ENCODE measurements around the gene ITPR3.

Gene ITPR3

DNA sequence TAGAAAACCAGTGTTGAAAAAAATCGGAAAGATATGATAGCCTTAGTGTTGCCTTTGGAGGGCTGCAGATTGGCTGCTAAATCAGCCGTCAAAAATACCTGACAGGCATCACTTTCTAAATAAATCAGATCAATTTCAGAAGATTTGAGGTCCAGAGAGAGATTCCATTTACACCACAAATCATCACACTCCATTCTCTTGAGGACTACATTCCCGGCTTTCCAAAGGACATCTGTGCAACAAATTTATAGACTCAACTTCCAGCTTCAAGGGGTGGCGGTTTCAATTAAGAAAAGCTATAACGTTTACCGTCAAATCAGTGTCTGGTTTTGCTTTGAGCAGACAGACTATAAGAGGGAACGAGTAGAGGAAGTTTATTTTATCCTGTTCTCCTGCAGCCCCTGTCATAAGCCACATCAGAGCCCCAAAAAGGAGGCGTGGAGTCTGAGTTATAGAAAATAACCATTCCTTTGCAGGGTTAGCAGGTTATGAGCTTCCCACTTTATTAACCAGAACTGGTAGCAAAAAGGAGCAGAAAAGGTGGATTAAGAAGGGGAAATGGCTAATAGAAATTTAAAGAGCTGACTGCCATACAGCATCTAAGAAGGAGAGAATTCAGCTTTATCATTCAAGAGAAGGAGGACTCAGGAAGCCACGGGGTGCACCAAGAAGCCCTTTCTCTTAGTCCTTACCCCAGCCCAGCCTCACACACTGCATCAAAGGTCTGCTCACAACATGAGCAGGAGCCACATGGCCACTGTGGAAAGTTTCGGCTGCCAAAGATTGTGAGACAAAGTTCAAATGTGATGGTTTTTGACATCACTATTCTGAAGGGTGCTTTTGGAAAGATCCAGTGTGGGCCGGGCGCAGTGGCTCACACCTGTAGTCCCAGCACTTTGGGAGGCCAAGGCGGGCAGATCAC is 103.2 kb downstream of the ITPR3 start:
- DNase-seq = no peak

DNA sequence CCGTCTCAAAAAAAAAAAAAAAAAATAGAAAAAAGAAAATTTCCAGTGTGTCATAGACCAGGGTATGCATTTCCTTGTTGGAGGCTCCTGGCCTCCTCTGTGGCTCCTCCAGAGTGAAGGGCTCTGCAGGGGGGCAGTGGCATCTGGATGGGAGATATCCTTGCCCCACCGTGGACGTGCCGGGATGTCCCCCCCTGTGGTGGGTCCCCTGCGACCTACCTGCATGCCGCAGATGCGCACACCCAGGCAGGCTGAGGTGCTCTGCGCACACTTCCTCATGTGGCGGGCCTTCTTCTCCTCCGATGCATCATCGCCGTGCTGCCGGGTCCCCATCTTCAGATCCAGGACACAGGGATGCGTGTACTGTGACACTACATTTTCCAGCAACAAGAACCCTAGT is 104.1 kb downstream of the ITPR3 start:
- DNase-seq = no peak

DNA sequence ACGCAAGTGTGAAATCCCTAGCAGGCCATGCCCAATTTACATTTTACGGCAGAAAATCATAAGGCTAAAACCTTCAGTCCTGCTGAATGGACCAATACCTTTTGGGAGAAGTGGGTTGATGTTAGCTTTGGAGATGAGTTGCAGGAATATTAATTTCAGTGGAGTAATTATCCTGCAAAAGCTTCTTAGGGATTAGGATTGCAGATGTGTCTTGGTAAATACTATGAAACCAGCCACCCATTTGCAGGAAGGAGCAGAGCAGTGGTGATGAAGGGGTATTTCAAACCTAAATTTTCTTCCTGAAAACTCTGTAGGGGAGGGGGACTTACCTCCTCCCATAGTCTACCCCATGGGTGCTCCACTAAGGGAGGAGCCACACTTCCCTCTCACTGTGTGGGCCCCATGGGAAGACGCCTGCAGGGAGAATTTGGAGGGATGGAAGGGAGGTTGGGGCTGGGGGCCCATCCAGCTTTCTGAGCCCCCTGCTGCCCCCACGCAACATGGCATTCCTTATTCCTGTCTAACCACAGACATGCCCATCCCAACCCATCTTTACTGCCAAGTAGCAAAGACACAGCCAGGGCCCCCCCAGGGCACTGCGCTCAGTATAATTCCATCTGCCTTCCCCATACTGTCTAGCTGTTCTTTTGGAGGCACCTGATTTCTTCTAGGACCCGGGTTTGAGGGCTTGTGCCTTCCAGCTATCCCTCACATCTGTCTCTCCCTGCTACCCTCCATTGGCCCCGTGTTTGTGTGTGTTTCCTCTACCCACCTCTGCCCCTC is 105.0 kb downstream of the ITPR3 start:
- no peak for DNase-seq

DNA sequence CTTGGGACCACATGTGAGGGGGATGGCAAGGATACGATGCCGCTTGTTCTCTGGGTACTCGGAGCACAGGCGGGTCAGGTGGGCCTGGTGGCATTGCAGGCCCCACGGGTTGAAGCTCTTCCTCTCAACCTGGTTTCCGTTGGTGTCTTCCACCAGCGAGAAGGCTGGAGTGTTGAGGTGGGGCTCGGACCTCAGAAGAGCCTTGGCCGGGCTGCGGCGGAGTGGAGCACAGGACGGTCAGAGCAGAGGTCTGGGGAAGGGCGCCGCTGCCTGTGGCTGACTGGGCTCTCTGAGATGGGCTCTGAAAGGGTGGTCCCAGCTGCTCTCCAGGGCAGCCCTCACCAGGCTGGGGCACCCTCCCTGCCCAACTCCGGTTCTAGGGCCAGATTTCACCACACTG is 105.6 kb downstream of the ITPR3 start:
- no peak for DNase-seq

DNA sequence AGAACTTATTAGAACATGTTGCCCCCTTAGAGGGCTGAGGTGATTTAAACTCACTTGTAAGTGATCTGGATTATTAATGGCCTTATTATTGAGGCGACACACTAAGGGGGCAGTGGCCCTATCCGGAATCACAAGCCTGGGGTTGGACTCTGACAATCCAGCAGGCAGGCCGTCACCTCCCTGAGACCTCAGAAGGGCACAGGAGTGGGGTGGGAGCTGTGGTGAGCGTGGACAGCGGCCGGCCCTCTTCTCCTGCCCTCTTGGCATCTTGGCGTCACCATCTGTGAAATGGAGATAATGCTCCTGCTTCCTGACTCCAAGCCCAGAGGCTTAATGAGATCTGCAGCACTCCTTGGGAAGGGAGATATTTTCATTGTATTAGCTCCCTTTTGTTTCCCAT is 106.0 kb downstream of the ITPR3 start:
- no peak for DNase-seq

DNA sequence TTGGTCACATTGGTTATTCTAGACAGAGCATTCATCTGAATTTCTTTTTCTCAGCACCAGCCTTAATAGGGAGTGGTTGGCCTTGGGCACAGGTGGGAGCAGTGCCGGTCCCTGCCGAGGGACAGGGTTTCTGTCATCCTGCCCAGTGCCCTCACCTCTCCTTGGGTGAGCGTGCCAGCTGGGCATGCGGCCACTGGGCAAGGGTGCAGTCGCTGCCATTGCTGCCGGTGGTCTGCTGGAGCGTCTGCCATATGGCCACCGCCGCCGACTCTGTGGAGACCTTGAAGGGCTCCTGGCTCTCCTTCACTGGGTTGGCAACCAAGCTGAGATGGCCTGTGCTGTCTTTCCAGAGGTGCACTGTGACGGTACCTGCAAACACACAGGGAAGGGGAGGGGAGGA is 106.8 kb downstream of the ITPR3 start:
- DNase-seq = no peak

DNA sequence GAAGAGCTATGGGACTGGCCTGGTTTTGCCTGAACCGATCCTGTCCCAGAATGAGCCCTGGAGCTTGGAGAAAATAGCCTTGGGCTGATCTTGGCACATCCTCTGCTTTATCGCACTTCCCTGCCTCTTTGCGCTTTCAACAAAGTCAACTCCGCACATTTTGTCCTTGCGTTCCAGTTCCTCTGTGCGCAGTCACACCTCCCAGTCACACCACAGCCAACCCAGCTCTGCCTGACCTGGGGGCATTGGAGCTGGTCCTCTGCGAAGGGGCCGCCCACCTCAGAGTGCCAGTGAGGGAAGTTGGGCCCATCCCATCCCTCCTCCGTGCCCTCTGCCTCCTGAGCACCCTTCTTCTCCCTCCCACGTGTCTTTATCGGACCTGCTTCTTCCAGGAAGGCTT is 107.3 kb downstream of the ITPR3 start:
- DNase-seq = no peak

DNA sequence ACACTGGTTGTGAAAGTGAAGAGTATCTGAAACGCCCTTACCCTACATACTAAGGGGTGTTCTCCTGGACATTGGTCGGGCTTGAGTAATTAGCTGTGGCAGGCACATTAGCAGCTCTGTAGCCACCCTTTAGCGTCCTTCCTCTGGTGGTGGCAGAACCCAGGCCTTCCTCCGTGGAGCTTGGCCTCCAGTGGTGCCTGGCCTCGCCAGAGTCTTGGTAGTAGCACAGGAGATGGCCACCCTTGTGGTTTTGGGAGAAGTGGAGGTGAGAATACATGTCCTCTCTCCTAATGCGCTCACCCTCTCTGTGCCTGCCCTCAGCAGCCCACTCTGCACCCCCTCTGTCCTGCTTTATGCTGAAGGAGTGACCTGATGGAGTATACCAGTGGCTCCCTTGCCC is 107.9 kb downstream of the ITPR3 start:
- DNase-seq = no peak

DNA sequence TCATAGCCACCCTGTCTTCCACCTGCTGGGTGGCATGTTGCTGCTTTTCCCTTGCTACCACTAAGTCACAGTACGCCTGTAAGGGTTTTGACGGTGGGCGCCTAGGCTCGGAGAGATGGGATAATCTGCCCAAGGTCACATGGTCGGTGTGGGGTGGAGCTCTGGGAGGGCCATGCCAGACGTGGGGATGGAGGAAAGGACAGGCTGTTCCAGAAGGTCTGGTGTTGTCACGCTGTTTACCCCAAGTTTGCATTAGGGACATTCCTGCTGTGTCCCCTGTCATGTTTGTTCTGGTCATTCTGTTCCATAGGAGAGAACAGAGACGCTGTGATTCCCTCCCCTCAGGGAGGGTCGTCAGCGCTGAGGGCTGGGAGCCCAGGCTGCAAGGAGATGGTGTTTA is 109.5 kb downstream of the ITPR3 start:
- no peak for DNase-seq

DNA sequence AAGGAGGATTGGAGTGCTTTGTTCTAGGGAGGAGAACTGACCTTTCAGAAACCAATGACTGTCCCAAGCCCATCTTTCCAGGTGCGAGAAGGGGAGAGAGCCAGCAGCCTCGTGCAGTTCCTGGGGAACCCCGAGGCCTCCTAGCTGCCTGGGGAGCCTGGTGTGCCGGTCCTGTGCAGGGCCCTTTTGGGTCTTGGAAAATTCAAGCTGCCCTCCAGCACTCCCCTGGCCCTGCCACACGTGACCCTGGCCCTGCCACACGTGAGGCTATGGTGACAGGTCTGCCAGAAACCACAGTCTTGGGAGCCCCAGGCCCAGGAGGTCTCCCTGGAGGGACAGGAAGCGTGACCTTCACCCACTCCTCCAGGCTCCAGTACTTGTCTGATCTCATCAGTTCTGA is 109.9 kb downstream of the ITPR3 start:
- no peak for DNase-seq

DNA sequence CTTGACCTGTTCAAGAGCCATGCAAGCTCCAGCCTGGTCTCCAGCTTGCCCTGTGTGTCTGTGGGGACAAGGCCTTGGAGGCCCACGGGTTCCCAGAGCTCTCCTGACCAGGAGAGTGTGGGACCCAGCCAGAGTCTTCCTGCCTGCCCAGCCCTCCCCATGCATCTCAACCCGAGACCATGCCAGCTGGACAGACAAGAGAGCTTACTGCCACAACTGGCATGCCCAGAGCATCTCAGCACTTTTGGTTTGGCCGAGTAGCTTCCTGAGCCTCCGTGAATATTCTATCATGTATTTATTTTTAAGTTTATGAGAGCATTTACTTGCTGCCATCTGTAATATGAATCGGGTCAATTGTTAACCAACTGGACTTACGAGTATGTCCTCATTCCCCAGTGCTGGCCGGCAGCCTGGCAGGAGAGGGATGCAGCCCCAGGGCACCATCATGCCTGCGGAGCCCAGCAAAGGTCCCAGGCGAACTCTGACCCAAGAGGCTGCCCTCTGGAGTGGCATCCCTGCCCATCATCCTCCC is 110.7 kb downstream of the ITPR3 start:
- no peak for DNase-seq

DNA sequence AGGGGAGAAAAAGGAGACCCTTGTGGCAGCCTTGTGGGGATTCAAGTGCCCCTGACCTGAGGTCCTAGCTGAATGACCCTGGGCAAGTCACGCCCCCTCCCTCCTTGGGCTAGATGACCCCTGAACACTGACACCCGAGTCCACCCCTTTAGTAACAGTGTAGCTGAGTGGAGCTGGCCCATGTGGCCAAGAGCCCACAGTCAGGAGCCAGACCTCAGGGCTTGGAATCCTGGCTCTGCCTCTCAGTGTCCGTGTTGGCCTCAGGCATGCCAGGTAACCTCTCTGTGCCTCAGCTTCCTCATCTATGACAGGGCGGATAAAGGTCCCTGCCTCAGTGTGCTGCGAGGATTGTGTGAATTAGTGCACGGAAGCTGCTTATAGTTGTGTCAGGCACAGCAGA is 111.3 kb downstream of the ITPR3 start:
- DNase-seq = no peak

DNA sequence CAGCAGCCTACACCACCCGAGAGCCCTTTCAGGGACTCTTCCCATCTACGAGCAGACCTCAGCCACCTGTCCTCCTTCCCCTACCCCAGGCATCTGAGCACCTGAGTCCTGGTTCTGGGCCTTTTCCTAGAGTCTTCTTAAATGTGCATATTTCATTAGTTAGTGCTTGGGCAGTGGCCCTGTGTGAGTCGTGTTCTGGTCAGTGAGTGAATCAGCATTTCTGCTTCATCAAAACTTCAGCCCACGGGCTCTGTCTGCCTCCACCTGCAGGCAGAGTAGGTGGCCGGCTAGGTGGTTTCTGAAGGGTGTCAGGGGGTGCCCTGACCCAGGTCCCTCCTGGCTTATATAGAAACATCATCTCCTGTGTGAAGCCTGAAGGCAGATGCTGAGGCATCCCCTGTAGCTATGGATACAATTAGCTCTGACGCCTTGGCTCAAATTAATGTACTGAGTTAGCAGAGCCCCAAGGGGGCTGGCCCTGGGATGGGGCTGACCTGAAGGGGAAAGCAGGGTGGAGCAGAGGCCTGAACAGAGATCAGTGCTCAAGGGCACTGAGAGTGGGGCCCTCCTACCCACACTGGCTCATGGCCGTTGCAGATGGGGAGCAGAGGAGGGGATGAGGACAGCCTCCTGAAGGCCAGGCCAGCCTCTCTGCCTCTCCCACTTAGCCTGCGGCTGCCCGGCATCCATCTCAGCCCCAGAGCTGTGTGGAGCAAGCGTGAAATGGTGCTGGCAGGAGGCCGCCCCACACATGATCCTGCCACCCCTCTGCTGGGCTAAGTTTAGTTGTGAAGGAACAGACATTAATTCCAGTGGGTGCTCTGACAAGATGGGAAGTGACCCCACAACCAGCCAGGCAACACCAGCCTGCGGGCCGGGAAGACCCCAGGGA is 111.9 kb downstream of the ITPR3 start:
- no peak for DNase-seq

DNA sequence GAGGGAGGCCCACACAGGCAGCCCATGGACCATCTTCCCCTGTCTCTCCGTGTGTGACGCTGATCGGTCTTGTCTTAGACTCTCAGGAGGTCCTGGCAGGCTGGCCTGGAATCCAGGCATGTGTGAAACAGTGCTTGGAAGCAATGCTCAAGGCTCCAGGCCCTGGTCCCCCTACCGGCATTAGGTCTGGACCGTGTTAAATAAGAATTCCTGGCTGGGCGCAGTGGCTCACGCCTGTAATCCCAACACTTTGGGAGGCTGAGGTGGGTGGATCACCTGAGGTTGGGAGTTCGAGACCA is 112.5 kb downstream of the ITPR3 start:
- no peak for DNase-seq

DNA sequence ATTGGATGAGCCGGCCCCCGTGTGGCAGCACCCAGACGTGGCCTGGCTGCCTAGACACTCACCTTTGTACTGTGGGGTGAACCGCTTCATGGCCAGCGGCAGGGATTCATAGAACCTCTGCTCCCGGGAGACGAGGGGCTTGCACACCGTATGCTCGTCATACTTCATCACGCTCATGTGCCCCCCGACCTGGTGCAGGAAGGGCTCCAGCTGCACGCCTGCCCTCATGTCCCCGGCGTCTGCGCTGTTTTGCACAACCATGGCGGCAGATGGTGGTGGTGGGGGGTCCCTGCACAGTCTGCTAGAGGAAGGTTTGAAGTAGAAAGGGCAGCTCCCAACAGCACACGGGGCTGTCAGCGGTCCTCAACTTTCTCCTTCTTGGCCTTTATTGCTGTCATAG is 114.1 kb downstream of the ITPR3 start:
- no peak for DNase-seq

DNA sequence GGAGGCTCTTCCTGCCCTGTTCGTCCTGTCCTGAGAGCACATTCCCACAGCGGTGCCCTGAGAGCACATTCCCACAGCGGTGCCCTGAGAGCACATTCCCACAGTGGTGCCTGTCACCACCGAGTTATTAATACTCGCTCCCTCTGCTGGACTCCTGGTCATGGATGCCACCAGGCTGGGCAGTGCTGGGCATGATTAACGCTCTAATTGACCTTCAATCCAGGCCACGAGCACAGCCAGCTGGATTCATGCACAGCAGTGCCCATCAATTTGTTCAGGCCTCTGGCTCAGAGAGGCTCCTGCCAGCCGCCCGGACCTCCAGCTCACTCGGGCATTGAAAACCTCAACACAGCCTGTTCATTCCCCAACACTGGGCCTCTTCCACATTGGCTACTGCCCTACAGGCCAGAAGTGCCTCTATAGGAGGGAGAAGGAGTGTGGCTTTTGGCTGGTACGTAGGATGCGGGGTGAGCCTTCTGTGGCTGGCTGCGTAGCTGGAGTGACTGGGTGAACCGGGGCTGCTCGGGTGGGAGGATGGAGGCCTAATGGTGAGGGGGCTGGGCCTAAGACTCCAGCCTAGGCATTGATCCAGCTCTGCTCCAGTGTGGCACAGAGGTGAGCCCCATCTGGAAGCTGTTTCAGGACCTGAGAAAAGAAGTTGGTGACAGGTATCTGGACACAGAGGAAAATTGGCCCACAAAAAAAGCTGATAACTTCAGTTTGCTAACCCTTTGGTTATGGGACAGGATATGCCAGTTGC is 116.3 kb downstream of the ITPR3 start:
- no peak for DNase-seq

DNA sequence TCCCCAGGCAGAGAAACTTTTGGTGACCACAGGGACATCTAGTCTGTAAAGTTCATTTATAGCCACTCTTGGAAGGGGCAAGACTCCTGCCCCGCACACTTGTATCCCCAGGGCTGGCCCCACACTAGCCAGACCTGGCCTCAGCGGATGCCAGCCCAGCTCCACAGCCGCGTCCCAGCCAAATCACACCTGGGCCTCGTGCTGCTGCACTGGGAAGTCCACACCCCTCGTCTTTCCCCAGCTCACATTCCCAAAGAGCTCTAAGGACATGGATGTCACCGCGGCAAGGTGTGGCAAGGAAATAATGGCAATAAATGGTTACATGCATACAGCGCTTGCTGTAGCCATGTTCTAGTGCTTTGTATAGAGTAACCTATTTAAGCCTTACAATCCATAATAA is 117.0 kb downstream of the ITPR3 start:
- no peak for DNase-seq

DNA sequence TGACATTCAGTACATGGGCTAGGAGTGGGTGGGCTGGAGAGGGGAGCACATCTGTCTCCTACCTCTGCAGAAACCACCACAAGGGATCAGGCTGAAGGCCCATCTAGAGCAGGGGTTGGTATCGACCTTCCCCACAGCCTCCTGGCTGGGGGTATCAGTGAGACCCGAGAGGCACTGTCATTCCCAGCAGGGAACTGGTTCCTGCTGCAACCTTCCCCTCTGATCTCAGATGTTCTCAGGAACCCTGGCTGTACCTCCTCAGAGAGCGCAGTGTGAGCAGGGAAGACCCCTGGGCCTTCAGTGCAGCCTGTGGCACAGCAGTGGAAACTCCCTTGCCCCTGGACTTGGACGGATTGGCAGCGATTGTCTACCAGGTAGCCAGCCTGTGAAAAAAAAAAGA is 117.8 kb downstream of the ITPR3 start:
- no peak for DNase-seq

DNA sequence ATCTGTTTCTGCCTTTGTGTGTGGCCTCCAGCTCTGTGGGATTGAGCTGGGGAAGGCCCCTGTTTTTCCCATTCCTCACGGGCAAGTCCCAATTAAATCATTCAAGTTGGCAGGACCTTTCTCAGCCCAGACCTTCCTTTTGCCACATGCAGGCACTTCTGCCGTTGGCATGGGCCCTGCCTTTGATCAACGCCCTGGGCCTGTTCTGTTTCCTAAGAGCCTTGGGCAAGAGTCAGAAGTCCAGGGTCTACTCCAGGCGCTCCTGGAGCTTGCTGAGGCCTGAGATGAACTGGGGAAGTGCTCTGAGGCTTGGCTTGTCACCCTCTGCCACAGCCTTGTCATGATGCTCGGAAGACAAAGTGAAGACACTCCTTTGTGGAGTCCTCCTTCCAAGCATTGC is 118.4 kb downstream of the ITPR3 start:
- no peak for DNase-seq

DNA sequence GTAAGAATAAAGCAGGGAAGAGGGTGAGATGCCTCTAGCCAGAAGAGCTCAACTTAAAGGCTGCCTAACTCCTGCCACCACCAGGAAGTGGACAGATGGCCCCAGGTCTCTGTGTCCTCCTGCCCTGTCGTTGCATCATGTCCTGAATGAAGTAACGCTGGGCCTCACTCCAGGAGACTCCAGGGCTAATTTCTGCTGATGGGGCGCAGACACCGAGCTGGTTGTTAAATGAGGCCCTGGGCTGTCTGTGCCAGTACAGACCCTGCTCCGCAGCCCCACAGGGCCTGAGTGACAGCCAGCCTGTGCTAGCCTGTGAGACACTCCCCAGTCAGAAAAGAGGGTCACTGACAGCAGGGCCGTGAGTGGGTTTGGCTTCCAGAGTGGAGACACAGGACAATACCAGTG is 119.1 kb downstream of the ITPR3 start:
- no peak for DNase-seq

DNA sequence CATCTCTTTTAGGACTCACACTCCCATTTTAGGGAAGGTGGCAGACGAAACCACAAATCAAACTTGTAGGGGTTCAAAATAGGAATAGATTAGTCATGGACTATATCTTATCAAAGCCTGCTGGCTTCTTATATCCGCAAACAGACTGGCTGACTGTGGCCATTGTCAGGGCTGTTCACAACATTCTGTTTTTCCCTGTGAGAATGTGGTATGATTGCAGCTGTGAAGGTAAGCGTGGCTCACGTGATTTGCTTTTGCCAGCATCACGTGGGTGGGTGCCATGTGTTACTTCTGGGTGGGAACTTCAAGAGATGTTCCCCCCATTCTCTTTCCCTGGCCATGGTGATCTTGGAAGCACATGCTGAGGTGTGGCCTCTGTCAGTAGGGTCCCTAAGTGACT is 119.7 kb downstream of the ITPR3 start:
- DNase-seq = no peak

DNA sequence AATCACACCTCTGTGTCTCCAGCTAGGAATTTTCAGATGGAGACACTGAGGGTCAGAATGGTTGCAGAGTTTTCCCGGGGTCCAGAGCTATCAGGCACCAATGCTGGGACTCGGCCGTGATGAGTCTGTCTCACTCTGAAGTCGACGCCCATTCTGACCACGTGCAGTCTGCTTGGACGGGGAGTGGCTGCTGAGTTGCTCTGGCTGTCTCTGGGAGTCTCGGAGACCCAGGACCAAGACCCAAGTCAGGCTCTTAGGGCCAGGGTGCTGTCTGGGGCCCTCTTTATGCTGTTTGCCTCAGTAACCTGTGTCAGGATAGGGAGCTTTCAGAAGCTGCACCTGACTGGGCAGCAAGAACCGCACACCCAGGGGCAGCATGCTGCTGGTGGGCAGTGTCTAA is 121.0 kb downstream of the ITPR3 start:
- no peak for DNase-seq

DNA sequence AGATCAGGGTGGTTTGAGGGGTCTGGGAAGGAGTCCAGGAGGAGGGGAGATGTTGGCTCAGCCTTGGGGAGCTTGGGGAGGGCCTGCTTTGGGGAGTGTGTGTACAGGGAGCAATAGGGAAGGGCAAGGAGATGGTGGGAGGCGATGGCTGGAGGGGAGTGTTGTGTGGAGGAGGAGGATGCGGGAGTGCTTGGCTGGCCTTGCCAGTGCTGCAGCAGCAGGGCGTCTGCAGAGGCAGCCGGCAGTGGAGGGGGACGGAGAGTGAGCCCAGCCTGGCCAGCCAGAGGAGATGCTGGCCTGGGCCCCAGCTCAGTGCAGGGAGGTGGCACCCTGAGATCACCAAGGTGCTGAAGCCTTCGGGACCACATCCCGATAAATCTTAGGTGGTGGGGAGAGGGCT is 121.7 kb downstream of the ITPR3 start:
- DNase-seq = no peak
